K562 (cell line): ENCODE measurements around the gene NLRP12. TPM values are rescaled to one million over a fixed set of nuclear protein-coding genes. Genes with fewer than 3 reads are reported as not detected.

Experiments
- BCOR ChIP-seq: fragments of 450-650 bp; IDR thresholded peaks from 2 replicates; pipeline ENCODE4 v1.6.1; 2016
- GABPA ChIP-seq: fragments of 200-800 bp; sonication (Bioruptor generic); conservative IDR thresholded peaks from 2 replicates; pipeline ENCODE4 v1.6.1; 2016; ENCODE audit warnings: low read depth, missing genetic modification characterization, missing compliant biosample characterization
- LCOR ChIP-seq: sonication (generic); formaldehyde crosslinking; IDR thresholded peaks from 2 replicates; pipeline ENCODE4 v1.8.0; 2022; ENCODE audit warnings: mild to moderate bottlenecking, missing genetic modification reagents
- MEIS2 ChIP-seq: fragments of 450-650 bp; IDR thresholded peaks from 2 replicates; pipeline ENCODE4 v1.6.1; 2014; ENCODE audit warnings: mild to moderate bottlenecking; ENCODE audit not compliant: partially characterized antibody
- NCOA2 ChIP-seq, 2 experiments: fragments of 450-650 bp; IDR thresholded peaks; 2 replicates each; pipeline ENCODE4 v1.6.1; 2018; ENCODE audit warnings: mild to moderate bottlenecking in 2 of 2, moderate library complexity in 1 of 2; ENCODE audit not compliant: partially characterized antibody in 2 of 2
- NFXL1 ChIP-seq: fragments of 450-650 bp; formaldehyde crosslinking; IDR thresholded peaks from 2 replicates; pipeline ENCODE4 v1.4.0; 2021; ENCODE audit warnings: mild to moderate bottlenecking
- POLR2A ChIP-seq: fragments of 450-650 bp; conservative IDR thresholded peaks from 2 replicates; pipeline ENCODE4 v1.6.1; 2016
- POLR2H ChIP-seq: IDR thresholded peaks from 2 replicates; pipeline ENCODE4 v1.6.1; 2016; ENCODE audit warnings: missing genetic modification characterization, low read depth, mild to moderate bottlenecking, control low read depth, missing compliant biosample characterization, moderate library complexity
- PRMT5 ChIP-seq: sonication (generic); formaldehyde crosslinking; IDR thresholded peaks from 2 replicates; pipeline ENCODE4 v1.5.0; 2020; ENCODE audit warnings: missing genetic modification reagents
- TSC22D4 ChIP-seq: fragments of 450-650 bp; IDR thresholded peaks from 2 replicates; pipeline ENCODE4 v1.6.1; 2016; ENCODE audit warnings: missing genetic modification characterization, missing biosample characterization, control low read depth
- ZFP1 ChIP-seq: fragments of 450-650 bp; formaldehyde crosslinking; IDR thresholded peaks from 2 replicates; pipeline ENCODE4 v1.4.0; 2020; ENCODE audit warnings: mild to moderate bottlenecking, mixed read lengths
- ZNF253 ChIP-seq: fragments of 250-450 bp; sonication (Bioruptor Pico); conservative IDR thresholded peaks from 2 replicates; pipeline ENCODE4 v1.6.1; 2021; ENCODE audit warnings: mild to moderate bottlenecking
- ZNF41 ChIP-seq: fragments of 250-450 bp; sonication (Bioruptor Pico); conservative IDR thresholded peaks from 2 replicates; pipeline ENCODE4 v1.4.0; 2020; ENCODE audit warnings: mild to moderate bottlenecking
- ZNF707 ChIP-seq: fragments of 250-450 bp; sonication (Bioruptor Pico); conservative IDR thresholded peaks from 2 replicates; pipeline ENCODE4 v1.8.0; 2022; ENCODE audit warnings: inconsistent platforms, mild to moderate bottlenecking, moderate library complexity
- polyA plus RNA-seq, 8 experiments: library from polyadenylated mRNA; depleted of rRNA in 4 of 8; stranded (reverse) in 5 of 8; unstranded in 3 of 8; fragments of >200 nt; fragmentation: Nextera tagmentation in 2 of 8; fragmentation: Illumina TruSeq in 1 of 8; extraction: Ambion mirVana in 2 of 8; extraction: Trizol in 1 of 8; gene quantifications; 2 replicates each; pipeline versions ENCODE4 v1.2.1 to v1.2.3, GENCODE V29; 2011 to 2014; ENCODE audit warnings: inconsistent platforms in 1 of 8, missing spikeins in 1 of 8
- total RNA-seq, 7 experiments: library from RNA; depleted of rRNA in 6 of 7; stranded (reverse); fragments of >200 nt in 6 of 7; fragmentation: Illumina TruSeq in 2 of 7; extraction: Trizol in 2 of 7; gene quantifications; 2 replicates each; pipeline versions ENCODE4 v1.2.1 to v1.2.3, GENCODE V29; 2011 to 2021; ENCODE audit warnings: low replicate concordance in 1 of 7
- TF ChIP-seq, protein P1 (sequence below), 3 experiments: IDR thresholded peaks in 2 of 3; conservative IDR thresholded peaks in 1 of 3; 2 replicates each; pipeline ENCODE4 v1.5.1; 2011 to 2012; ENCODE audit warnings: low read length in 3 of 3, mild to moderate bottlenecking in 3 of 3, control low read depth in 2 of 3, improper control_type of control experiment in 1 of 3, inconsistent platforms in 1 of 3, low read depth in 1 of 3, mixed read lengths in 1 of 3, moderate library complexity in 1 of 3; ENCODE audit not compliant: insufficient read depth in 2 of 3
- TF ChIP-seq, protein P2 (sequence below): sonication (generic); formaldehyde crosslinking; IDR thresholded peaks from 2 replicates; pipeline ENCODE4 v1.8.0; 2023; ENCODE audit warnings: missing genetic modification reagents, mild to moderate bottlenecking, borderline replicate concordance
- TF ChIP-seq, protein P3 (sequence below): sonication (generic); formaldehyde crosslinking; IDR thresholded peaks from 2 replicates; pipeline ENCODE4 v1.8.1; 2022; ENCODE audit warnings: missing genetic modification reagents
- TF ChIP-seq, protein P4 (sequence below): IDR thresholded peaks from 2 replicates; pipeline ENCODE4 v1.6.1; 2012; ENCODE audit warnings: low read depth, low read length, improper control_type of control experiment, borderline replicate concordance

The NLRP12 gene
- total and polyA plus RNA-seq, 9 of the 15 experiments (the other 6 are each of a cell fraction or from before 2014, with no cell fraction given) = not detected

DNA sequence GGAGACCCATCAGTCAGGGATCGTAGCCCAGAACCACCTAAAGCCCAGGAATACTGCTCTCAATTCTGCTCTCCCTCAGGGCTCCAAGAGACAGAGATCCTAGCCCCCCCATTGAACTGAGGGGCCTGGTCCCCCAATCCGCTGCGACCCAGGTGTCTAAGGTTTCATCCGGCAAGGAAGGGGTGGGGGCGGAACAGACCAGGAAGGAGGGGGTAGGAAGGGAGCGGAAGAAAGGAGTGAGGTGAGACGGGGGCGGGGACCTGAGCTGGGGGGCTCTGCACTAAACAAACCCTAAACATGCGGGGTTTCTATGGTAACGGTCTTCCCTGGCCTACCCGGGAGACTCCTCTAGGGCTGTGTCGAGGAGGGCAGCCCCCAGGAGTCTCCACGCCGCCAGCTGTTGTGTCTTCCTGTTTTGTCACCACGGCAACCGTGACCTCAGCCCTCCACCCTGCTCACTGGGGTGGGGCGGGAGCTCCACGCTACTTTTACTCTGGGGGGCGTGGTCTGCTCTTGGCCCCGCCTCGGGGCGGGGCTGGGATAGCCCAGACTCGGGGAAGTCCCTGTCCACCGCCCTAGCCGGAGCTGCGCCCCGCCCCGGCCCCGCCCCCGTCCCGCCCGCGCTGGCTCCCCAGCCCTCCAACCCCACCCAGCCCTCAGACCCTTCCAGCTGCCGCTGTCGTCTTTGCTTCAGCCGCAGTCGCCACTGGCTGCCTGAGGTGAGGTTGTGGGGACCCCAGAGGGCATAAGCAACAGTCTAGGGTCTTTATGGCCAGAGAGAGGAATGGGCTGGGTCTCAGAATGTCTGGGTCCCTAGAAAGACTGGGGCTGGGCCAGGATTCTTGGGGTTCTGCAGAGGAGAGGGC lies 43.3 kb upstream of the NLRP12 start, which contains the start of gene MYADM (continued):
- TF ChIP-seq, protein P1, sequence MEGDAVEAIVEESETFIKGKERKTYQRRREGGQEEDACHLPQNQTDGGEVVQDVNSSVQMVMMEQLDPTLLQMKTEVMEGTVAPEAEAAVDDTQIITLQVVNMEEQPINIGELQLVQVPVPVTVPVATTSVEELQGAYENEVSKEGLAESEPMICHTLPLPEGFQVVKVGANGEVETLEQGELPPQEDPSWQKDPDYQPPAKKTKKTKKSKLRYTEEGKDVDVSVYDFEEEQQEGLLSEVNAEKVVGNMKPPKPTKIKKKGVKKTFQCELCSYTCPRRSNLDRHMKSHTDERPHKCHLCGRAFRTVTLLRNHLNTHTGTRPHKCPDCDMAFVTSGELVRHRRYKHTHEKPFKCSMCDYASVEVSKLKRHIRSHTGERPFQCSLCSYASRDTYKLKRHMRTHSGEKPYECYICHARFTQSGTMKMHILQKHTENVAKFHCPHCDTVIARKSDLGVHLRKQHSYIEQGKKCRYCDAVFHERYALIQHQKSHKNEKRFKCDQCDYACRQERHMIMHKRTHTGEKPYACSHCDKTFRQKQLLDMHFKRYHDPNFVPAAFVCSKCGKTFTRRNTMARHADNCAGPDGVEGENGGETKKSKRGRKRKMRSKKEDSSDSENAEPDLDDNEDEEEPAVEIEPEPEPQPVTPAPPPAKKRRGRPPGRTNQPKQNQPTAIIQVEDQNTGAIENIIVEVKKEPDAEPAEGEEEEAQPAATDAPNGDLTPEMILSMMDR (IDR thresholded peaks at IDR 0.05 in 2 of 3, conservative IDR thresholded peaks at IDR 0.05 in 1 of 3; ENCODE audit: insufficient read depth in 2 of 3, low read depth in 1 of 3, low read length in 3 of 3) = no peak
- no peak for TF ChIP-seq ZFP1 (CRISPR knock-in tag)
- 0 out of 2 replicates have a peak, but pooled peaks have one; percentile 52 for TF ChIP-seq POLR2A
- TF ChIP-seq TSC22D4 = no peak
- TF ChIP-seq PRMT5 (CRISPR knock-in tag) = no peak
- no peak for TF ChIP-seq POLR2H (tag)
- TF ChIP-seq NCOA2 (IDR thresholded peaks at IDR 0.05; ENCODE audit: partially characterized antibody in 2 of 2) = no peak
- TF ChIP-seq, protein P2, sequence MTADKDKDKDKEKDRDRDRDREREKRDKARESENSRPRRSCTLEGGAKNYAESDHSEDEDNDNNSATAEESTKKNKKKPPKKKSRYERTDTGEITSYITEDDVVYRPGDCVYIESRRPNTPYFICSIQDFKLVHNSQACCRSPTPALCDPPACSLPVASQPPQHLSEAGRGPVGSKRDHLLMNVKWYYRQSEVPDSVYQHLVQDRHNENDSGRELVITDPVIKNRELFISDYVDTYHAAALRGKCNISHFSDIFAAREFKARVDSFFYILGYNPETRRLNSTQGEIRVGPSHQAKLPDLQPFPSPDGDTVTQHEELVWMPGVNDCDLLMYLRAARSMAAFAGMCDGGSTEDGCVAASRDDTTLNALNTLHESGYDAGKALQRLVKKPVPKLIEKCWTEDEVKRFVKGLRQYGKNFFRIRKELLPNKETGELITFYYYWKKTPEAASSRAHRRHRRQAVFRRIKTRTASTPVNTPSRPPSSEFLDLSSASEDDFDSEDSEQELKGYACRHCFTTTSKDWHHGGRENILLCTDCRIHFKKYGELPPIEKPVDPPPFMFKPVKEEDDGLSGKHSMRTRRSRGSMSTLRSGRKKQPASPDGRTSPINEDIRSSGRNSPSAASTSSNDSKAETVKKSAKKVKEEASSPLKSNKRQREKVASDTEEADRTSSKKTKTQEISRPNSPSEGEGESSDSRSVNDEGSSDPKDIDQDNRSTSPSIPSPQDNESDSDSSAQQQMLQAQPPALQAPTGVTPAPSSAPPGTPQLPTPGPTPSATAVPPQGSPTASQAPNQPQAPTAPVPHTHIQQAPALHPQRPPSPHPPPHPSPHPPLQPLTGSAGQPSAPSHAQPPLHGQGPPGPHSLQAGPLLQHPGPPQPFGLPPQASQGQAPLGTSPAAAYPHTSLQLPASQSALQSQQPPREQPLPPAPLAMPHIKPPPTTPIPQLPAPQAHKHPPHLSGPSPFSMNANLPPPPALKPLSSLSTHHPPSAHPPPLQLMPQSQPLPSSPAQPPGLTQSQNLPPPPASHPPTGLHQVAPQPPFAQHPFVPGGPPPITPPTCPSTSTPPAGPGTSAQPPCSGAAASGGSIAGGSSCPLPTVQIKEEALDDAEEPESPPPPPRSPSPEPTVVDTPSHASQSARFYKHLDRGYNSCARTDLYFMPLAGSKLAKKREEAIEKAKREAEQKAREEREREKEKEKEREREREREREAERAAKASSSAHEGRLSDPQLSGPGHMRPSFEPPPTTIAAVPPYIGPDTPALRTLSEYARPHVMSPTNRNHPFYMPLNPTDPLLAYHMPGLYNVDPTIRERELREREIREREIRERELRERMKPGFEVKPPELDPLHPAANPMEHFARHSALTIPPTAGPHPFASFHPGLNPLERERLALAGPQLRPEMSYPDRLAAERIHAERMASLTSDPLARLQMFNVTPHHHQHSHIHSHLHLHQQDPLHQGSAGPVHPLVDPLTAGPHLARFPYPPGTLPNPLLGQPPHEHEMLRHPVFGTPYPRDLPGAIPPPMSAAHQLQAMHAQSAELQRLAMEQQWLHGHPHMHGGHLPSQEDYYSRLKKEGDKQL (CRISPR knock-in tag) = no peak
- TF ChIP-seq LCOR (CRISPR knock-in tag) = no peak
- no peak for TF ChIP-seq ZNF253
- TF ChIP-seq, protein P3, sequence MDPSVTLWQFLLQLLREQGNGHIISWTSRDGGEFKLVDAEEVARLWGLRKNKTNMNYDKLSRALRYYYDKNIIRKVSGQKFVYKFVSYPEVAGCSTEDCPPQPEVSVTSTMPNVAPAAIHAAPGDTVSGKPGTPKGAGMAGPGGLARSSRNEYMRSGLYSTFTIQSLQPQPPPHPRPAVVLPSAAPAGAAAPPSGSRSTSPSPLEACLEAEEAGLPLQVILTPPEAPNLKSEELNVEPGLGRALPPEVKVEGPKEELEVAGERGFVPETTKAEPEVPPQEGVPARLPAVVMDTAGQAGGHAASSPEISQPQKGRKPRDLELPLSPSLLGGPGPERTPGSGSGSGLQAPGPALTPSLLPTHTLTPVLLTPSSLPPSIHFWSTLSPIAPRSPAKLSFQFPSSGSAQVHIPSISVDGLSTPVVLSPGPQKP (CRISPR knock-in tag) = no peak
- no peak for TF ChIP-seq NFXL1
- TF ChIP-seq GABPA (tag) = peak; percentile 55
- TF ChIP-seq ZNF707 (CRISPR knock-in tag) = no peak
- no peak for TF ChIP-seq MEIS2
- no peak for TF ChIP-seq ZNF41 (CRISPR knock-in tag)
- TF ChIP-seq BCOR = no peak
- TF ChIP-seq, protein P4, sequence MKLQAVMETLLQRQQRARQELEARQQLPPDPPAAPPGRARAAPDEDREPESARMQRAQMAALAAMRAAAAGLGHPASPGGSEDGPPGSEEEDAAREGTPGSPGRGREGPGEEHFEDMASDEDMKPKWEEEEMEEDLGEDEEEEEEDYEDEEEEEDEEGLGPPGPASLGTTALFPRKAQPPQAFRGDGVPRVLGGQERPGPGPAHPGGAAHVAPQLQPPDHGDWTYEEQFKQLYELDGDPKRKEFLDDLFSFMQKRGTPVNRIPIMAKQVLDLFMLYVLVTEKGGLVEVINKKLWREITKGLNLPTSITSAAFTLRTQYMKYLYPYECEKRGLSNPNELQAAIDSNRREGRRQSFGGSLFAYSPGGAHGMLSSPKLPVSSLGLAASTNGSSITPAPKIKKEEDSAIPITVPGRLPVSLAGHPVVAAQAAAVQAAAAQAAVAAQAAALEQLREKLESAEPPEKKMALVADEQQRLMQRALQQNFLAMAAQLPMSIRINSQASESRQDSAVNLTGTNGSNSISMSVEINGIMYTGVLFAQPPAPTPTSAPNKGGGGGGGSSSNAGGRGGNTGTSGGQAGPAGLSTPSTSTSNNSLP = no peak
